ENCODE results near the gene GET4.

- TF ChIP-seq EZH2 (optimal IDR thresholded peaks at IDR 0.05; ENCODE audit: low read depth, low read length): no peak
- no peak for TF ChIP-seq CTCF (IDR thresholded peaks at IDR 0.05; ENCODE audit: low read length)
- no peak for TF ChIP-seq EZH2phosphoT487 (IDR thresholded peaks at IDR 0.05; ENCODE audit: low read length)
These were observed 16.2 kb upstream of the GET4 start for GRCh38 chr7:860149-860548.
